ENCODE data around the gene MYO1G.

GRCh38 chr7:44937426-44937825 lies 41.4 kb downstream of the MYO1G start:
- no peak for TF ChIP-seq POLR2AphosphoS2 (conservative IDR thresholded peaks at IDR 0.05; ENCODE audit: low read length)
- no peak for TF ChIP-seq POLR2A (IDR thresholded peaks at IDR 0.05; ENCODE audit: low read length)

Data from A549 (cell line).